Karpas-422 (cell line): Measurements from ENCODE around the gene ZNF688. TPM values are rescaled to one million over a fixed set of nuclear protein-coding genes. Genes with fewer than 3 reads are reported as not detected.

Experiments used
- DNase-seq: peaks from one replicate; pipeline ENCODE4 v3.0.0-alpha.2; 2015
- H2AFZ ChIP-seq: fragments of 200-600 bp; sonication (generic); 2 replicates; pipeline ENCODE4 v1.6.1; 2014; ENCODE audit warnings: antibody characterized with exemption, low read length, mixed read lengths
- H3K27ac ChIP-seq: fragments of 200-600 bp; sonication (generic); 2 replicates; pipeline ENCODE4 v1.5.1; 2014; ENCODE audit warnings: mild to moderate bottlenecking, low read length, moderate library complexity
- H3K27me3 ChIP-seq: fragments of 200-600 bp; sonication (generic); 2 replicates; pipeline ENCODE4 v1.6.1; 2014; ENCODE audit warnings: low read length, mixed read lengths
- H3K36me3 ChIP-seq: fragments of 200-600 bp; sonication (generic); 2 replicates; pipeline ENCODE4 v1.6.1; 2014; ENCODE audit warnings: low read length, mixed read lengths; ENCODE audit not compliant: insufficient read depth
- H3K4me1 ChIP-seq: fragments of 200-600 bp; sonication (generic); 2 replicates; pipeline ENCODE4 v1.6.1; 2014; ENCODE audit warnings: mild to moderate bottlenecking, low read length, mixed read lengths
- H3K4me2 ChIP-seq: fragments of 200-600 bp; sonication (generic); 2 replicates; pipeline ENCODE4 v1.6.1; 2014; ENCODE audit warnings: low read length, low read depth, mild to moderate bottlenecking; ENCODE audit not compliant: poor library complexity, severe bottlenecking
- H3K4me3 ChIP-seq: fragments of 200-600 bp; sonication (generic); 2 replicates; pipeline ENCODE4 v1.5.1; 2014; ENCODE audit warnings: mild to moderate bottlenecking, antibody characterized with exemption, low read length, mixed read lengths
- H3K79me2 ChIP-seq: fragments of 200-600 bp; sonication (generic); 2 replicates; pipeline ENCODE4 v1.6.1; 2014; ENCODE audit warnings: mild to moderate bottlenecking, low read length, mixed read lengths
- H3K9ac ChIP-seq: fragments of 200-600 bp; sonication (generic); 2 replicates; pipeline ENCODE4 v1.6.0; 2014; ENCODE audit warnings: low read length
- H3K9me2 ChIP-seq: fragments of 200-600 bp; sonication (generic), shearing (Covaris generic); replicated peaks from 2 replicates; pipeline ENCODE4 v1.6.0; 2014; ENCODE audit warnings: mild to moderate bottlenecking, low read length, moderate library complexity; ENCODE audit not compliant: insufficient read depth
- H3K9me3 ChIP-seq: fragments of 300-700, 200-600 bp; sonication (generic); 2 replicates; pipeline ENCODE4 v1.6.1; 2014; ENCODE audit warnings: low read length, mixed read lengths
- H4K20me1 ChIP-seq: fragments of 200-600 bp; sonication (generic); 2 replicates; pipeline ENCODE4 v1.6.1; 2014; ENCODE audit warnings: mild to moderate bottlenecking, antibody characterized with exemption, low read length, low read depth; ENCODE audit not compliant: insufficient read depth
- total RNA-seq: library from RNA; depleted of rRNA; stranded (reverse); fragments of >200 nt; shearing (Covaris generic); gene quantifications from 2 replicates; pipeline ENCODE4 v1.2.3, GENCODE V29; 2014; ENCODE audit warnings: low replicate concordance

Gene ZNF688
- total RNA-seq, 1 experiment from 2014 or later: 18.0 TPM

DNA sequence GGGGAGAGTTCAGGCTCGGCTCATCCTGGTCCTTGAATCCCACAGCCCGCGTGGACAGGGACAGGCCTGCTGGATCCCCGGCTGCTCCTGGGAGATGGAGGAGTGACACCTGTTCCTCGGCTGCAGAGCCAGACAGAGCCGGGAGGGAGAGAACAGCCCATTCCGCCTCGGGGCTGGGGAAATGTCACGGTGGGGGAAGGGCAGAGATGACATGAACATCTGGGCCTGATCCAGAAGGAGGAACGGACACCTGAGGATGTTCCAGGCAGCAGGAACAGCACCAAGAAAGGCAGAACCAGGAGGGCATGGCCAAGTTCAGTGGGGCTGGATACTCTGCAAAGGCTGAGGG is 15.4 kb downstream of the ZNF688 start:
- H3K4me1 ChIP-seq: peaks cover 9% of the 10 kb centered on the region
- no peak overlapping the region for H3K9ac ChIP-seq
- peaks cover 5% of the 10 kb centered on the region; the same call in 1 of the 2 replicates for H3K36me3 ChIP-seq
- H3K79me2 ChIP-seq: peaks cover 15% of the 10 kb centered on the region
- no peak overlapping the region for H2AFZ ChIP-seq
- no peaks in the 10 kb centered on the region for H3K9me3 ChIP-seq
- no peaks in the 10 kb centered on the region for H4K20me1 ChIP-seq
- no peak overlapping the region for H3K4me2 ChIP-seq
- no peak overlapping the region for H3K4me3 ChIP-seq
- no peak for DNase-seq
- no peak overlapping the region for H3K27ac ChIP-seq
- no peaks in the 10 kb centered on the region for H3K27me3 ChIP-seq
- no peaks in the 10 kb centered on the region for H3K9me2 ChIP-seq

GRCh38 chr16:30555315-30556124 is 16.0 kb downstream of the ZNF688 start:
- peaks cover 9% of the 10 kb centered on the region for H3K4me1 ChIP-seq
- H3K27me3 ChIP-seq: no peaks in the 10 kb centered on the region
- H3K27ac ChIP-seq: no peak overlapping the region
- no peaks in the 10 kb centered on the region for H3K9me2 ChIP-seq
- no peaks in the 10 kb centered on the region for H4K20me1 ChIP-seq
- H3K4me2 ChIP-seq: no peak overlapping the region
- no peak overlapping the region for H3K4me3 ChIP-seq
- H3K36me3 ChIP-seq: peaks cover 5% of the 10 kb centered on the region; the same call in 1 of the 2 replicates
- no peak overlapping the region for H3K9ac ChIP-seq
- no peaks in the 10 kb centered on the region for H3K9me3 ChIP-seq
- no peak for DNase-seq
- no peak overlapping the region for H2AFZ ChIP-seq
- H3K79me2 ChIP-seq: peaks cover 15% of the 10 kb centered on the region

DNA sequence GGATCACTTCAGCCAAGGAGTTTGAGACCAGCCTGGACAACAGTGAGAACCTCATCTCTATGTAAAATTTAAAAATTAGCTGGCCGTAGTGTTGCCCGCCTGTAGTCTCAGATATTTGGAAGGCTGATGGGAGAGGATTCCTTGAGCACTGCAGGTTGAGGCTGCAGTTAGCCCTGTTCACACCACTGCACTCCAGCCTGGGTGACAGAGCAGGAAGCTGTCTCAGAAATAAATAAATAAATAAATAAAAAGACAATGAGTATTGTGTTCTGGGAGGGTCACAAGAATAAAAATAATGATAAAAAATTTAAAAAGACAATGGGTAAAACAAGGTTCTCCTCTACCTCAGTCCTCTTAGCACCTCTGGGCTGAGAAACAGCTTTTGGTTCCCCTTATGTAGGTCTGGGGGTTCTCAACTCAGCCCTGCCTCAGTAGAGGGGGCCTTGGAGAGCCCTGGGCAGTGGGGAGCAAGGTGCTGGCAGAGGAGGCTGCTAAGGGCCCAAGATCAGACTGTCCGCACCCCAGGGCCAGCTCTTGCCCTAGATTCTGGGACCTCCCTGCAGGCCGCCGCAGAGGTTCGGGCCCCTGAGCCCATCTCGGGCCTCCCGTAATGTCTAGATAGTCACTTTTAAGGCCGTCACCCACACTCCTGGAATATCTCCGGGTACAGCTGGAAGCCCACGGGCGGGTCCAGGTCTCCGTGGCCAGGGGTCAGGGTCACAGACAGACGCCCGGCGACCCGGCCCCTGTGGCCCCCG is 16.8 kb downstream of the ZNF688 start:
- Histone ChIP-seq H3K4me3 (no peak overlapping the region), H3K9ac (no peak overlapping the region), H3K9me2 (no peaks in the 10 kb centered on the region), H3K27ac (no peak overlapping the region), H2AFZ (no peak overlapping the region), H3K79me2 (peaks cover 15% of the 10 kb centered on the region), H3K27me3 (no peaks in the 10 kb centered on the region), H3K4me1 (peaks cover 9% of the 10 kb centered on the region), H4K20me1 (no peaks in the 10 kb centered on the region), H3K4me2 (no peak overlapping the region), H3K36me3 (peaks cover 5% of the 10 kb centered on the region; the same call in 1 of the 2 replicates), H3K9me3 (no peaks in the 10 kb centered on the region)
- DNase-seq: no peak

GRCh38 chr16:30553393-30553899 is 18.1 kb downstream of the ZNF688 start:
- H3K36me3 ChIP-seq: peaks cover 5% of the 10 kb centered on the region; the same call in 1 of the 2 replicates
- H3K79me2 ChIP-seq: peaks cover 15% of the 10 kb centered on the region
- H3K27ac ChIP-seq: no peak overlapping the region
- no peaks in the 10 kb centered on the region for H3K9me2 ChIP-seq
- H3K4me2 ChIP-seq: no peak overlapping the region
- no peaks in the 10 kb centered on the region for H3K9me3 ChIP-seq
- peaks cover 5% of the 10 kb centered on the region for H3K4me1 ChIP-seq
- H3K9ac ChIP-seq: no peak overlapping the region
- no peaks in the 10 kb centered on the region for H3K27me3 ChIP-seq
- DNase-seq: no peak
- H2AFZ ChIP-seq: no peak overlapping the region
- no peaks in the 10 kb centered on the region for H4K20me1 ChIP-seq
- no peak overlapping the region for H3K4me3 ChIP-seq

GRCh38 chr16:30552956-30553355 is 18.6 kb downstream of the ZNF688 start:
- Histone ChIP-seq H4K20me1 (no peaks in the 10 kb centered on the region), H3K27me3 (no peaks in the 10 kb centered on the region), H3K27ac (no peak overlapping the region), H3K4me1 (peaks cover 5% of the 10 kb centered on the region), H3K36me3 (peaks cover 5% of the 10 kb centered on the region; the same call in 1 of the 2 replicates), H3K4me2 (no peak overlapping the region), H3K9me3 (no peaks in the 10 kb centered on the region), H3K9ac (no peak overlapping the region), H3K4me3 (no peak overlapping the region), H3K9me2 (no peaks in the 10 kb centered on the region), H3K79me2 (peaks cover 15% of the 10 kb centered on the region), H2AFZ (no peak overlapping the region)
- no peak for DNase-seq

GRCh38 chr16:30551781-30552180 is 19.7 kb downstream of the ZNF688 start:
- no peaks in the 10 kb centered on the region for H4K20me1 ChIP-seq
- peaks cover 5% of the 10 kb centered on the region for H3K79me2 ChIP-seq
- H3K9me3 ChIP-seq: no peaks in the 10 kb centered on the region
- H3K27ac ChIP-seq: no peak overlapping the region
- no peak overlapping the region for H3K4me2 ChIP-seq
- H3K4me3 ChIP-seq: no peak overlapping the region
- H3K9me2 ChIP-seq: no peaks in the 10 kb centered on the region
- H3K4me1 ChIP-seq: no peaks in the 10 kb centered on the region
- peaks cover 5% of the 10 kb centered on the region; the same call in 1 of the 2 replicates for H3K36me3 ChIP-seq
- H3K9ac ChIP-seq: no peak overlapping the region
- no peak for DNase-seq
- H2AFZ ChIP-seq: no peak overlapping the region
- no peaks in the 10 kb centered on the region for H3K27me3 ChIP-seq

GRCh38 chr16:30548416-30549253 is 22.9 kb downstream of the ZNF688 start:
- Histone ChIP-seq H3K4me1 (no peaks in the 10 kb centered on the region), H4K20me1 (no peaks in the 10 kb centered on the region), H3K27ac (no peak overlapping the region)

More at GRCh38 chr16:30548416-30549253, 22.9 kb downstream of the ZNF688 start:
- no peaks in the 10 kb centered on the region for H3K27me3 ChIP-seq
- H3K79me2 ChIP-seq: no peaks in the 10 kb centered on the region
- H2AFZ ChIP-seq: no peak overlapping the region
- no peak overlapping the region for H3K4me2 ChIP-seq
- H3K36me3 ChIP-seq: peaks cover 2% of the 10 kb centered on the region; the same call in 1 of the 2 replicates
- H3K9me2 ChIP-seq: no peaks in the 10 kb centered on the region
- no peak for DNase-seq
- H3K9me3 ChIP-seq: no peaks in the 10 kb centered on the region
- no peak overlapping the region for H3K4me3 ChIP-seq
- no peak overlapping the region for H3K9ac ChIP-seq
